Measurements from ENCODE around the gene UGT3A1. TPM values are rescaled to one million over a fixed set of nuclear protein-coding genes. Genes with fewer than 3 reads are reported as not detected.
"Not testable (repeated sequence)": the region's sequence is repeated elsewhere in the genome, so short reads cannot be mapped to it uniquely, and the experiment has no call there.

Gene UGT3A1, protein sequence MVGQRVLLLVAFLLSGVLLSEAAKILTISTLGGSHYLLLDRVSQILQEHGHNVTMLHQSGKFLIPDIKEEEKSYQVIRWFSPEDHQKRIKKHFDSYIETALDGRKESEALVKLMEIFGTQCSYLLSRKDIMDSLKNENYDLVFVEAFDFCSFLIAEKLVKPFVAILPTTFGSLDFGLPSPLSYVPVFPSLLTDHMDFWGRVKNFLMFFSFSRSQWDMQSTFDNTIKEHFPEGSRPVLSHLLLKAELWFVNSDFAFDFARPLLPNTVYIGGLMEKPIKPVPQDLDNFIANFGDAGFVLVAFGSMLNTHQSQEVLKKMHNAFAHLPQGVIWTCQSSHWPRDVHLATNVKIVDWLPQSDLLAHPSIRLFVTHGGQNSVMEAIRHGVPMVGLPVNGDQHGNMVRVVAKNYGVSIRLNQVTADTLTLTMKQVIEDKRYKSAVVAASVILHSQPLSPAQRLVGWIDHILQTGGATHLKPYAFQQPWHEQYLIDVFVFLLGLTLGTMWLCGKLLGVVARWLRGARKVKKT
- total RNA-seq (2021) (0.19 and 0.24 TPM in 2 replicates), Bru-seq, nascent RNA (percentile 27 among the genes with signal in this experiment), BruChase-seq, experiment 1, labeled RNA remaining after a 2-hour chase (percentile 32 among the genes with signal in this experiment), BruChase-seq, experiment 2, labeled RNA remaining after a 6-hour chase (percentile 31 among the genes with signal in this experiment)
- long read RNA-seq, partial matches to known transcripts = 0 of 1 reads
- long read RNA-seq, other reads (novel, unspliced or antisense) = 1 of 1 reads

DNA sequence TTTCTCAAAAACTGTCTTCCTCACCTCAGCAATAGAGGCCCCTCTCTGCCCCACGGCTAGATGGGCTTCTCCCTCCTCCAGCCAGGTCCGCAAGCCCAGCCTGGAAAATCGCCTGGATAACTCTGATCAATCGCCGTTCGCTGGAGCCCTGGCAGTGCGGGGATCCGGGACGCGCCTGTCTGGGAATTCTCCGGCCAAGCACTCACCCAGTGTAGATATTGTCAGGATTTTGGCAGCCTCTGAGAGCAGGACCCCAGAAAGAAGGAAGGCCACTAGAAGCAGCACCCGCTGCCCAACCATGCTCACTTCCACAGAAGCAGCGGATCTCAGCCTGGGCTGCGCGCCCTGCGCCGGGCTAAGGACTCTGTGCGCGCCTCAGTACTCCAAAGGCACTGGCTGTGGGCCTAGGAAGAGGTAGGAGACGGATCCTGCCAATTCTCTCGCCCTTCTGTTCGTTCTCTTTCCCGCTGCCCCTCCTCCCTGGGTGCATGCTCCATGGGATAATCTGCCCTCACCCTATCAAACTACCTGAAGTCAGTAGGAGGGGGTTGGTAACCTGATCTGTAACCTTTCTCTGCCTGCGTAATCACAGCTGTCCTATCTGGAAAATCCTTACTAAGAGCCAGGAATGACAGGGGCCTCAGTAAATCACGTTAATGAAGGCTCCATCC lies at the start of gene UGT3A1:
Gene UGT3A1, minus strand, starts transcription at position 450 of the 671 bp plus-strand sequence. Its CDS starts 150 bp downstream, at position 300.
- no peaks in the 10 kb centered on the region for H3K27me3 ChIP-seq (replicated peaks; ENCODE audit: insufficient read depth, low read depth, low read length, poor library complexity)
- no peaks in the 10 kb centered on the region for H3K9me3 ChIP-seq (ENCODE audit: low read depth, low read length, poor library complexity, severe bottlenecking)
- H3K4me3 ChIP-seq (ENCODE audit: low read depth, low read length, poor library complexity, severe bottlenecking) = no peak within 1 kb of the TSS
- no peaks in the 10 kb centered on the region for H3K4me1 ChIP-seq (ENCODE audit: insufficient read depth, low read length, poor library complexity, severe bottlenecking)
- H3K36me3 ChIP-seq (ENCODE audit: insufficient read depth, low read length, poor library complexity, severe bottlenecking) = no peaks in the 10 kb centered on the region
- POLR2A ChIA-PET (ENCODE audit: low non-redundant PET) = no interaction called here
- no peak for TF ChIP-seq EZH2 (IDR thresholded peaks at IDR 0.05; ENCODE audit: borderline replicate concordance, low read depth, low read length, poor library complexity, severe bottlenecking)
- TF ChIP-seq, protein P1, sequence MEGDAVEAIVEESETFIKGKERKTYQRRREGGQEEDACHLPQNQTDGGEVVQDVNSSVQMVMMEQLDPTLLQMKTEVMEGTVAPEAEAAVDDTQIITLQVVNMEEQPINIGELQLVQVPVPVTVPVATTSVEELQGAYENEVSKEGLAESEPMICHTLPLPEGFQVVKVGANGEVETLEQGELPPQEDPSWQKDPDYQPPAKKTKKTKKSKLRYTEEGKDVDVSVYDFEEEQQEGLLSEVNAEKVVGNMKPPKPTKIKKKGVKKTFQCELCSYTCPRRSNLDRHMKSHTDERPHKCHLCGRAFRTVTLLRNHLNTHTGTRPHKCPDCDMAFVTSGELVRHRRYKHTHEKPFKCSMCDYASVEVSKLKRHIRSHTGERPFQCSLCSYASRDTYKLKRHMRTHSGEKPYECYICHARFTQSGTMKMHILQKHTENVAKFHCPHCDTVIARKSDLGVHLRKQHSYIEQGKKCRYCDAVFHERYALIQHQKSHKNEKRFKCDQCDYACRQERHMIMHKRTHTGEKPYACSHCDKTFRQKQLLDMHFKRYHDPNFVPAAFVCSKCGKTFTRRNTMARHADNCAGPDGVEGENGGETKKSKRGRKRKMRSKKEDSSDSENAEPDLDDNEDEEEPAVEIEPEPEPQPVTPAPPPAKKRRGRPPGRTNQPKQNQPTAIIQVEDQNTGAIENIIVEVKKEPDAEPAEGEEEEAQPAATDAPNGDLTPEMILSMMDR (conservative IDR thresholded peaks at IDR 0.05; ENCODE audit: low read depth, low read length) = no peak
- no TSS peak for BruUV-seq (replicated peaks)
- CTCF ChIA-PET = no interaction called here
- H3K27ac ChIP-seq (ENCODE audit: low read depth, low read length, poor library complexity, severe bottlenecking) = no peak within 1 kb of the TSS
- intact Hi-C loops (cut with micrococcal nuclease; ENCODE audit: unreplicated experiment) = no loop called here
- DNase-seq (ENCODE audit: low spot score) = no peak

DNA sequence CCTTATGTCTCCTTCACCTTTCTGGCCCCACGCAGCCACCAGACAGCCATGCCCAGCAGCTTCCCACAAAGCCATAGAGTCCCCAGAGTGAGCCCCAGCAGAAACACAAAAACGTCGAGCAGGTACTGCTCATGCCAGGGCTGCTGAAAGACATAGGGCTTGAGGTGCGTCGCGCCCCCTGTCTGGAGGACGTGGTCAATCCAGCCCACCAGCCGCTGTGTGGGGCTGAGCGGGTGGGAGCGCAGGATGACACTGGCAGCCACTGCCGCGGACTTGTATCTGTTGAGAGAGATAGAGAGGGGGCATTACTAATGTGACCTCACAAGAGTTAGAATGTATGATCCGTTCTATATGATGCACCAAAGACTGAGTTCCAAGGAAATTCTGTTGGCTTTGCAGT lies 44.5 kb upstream of the UGT3A1 start:
- TF ChIP-seq, protein P1 (conservative IDR thresholded peaks at IDR 0.05; ENCODE audit: low read depth, low read length) = no peak
- TF ChIP-seq EZH2 (IDR thresholded peaks at IDR 0.05; ENCODE audit: borderline replicate concordance, low read depth, low read length, poor library complexity, severe bottlenecking) = no peak
- intact Hi-C loops (cut with micrococcal nuclease; ENCODE audit: unreplicated experiment) = no loop called here
- no peak for DNase-seq (ENCODE audit: low spot score)
- peaks cover under 1% of the 10 kb centered on the region for H3K4me1 ChIP-seq (ENCODE audit: insufficient read depth, low read length, poor library complexity, severe bottlenecking)
- H3K36me3 ChIP-seq (ENCODE audit: insufficient read depth, low read length, poor library complexity, severe bottlenecking) = peaks cover 86% of the 10 kb centered on the region
- CTCF ChIA-PET = no interaction called here
- H3K4me3 ChIP-seq (ENCODE audit: low read depth, low read length, poor library complexity, severe bottlenecking) = no peak overlapping the region
- no peaks in the 10 kb centered on the region for H3K27me3 ChIP-seq (replicated peaks; ENCODE audit: insufficient read depth, low read depth, low read length, poor library complexity)
- no TSS peak for BruUV-seq (replicated peaks)
- peak overlapping the region; percentile 20 for H3K27ac ChIP-seq (ENCODE audit: low read depth, low read length, poor library complexity, severe bottlenecking)
- POLR2A ChIA-PET (ENCODE audit: low non-redundant PET) = no interaction called here
- H3K9me3 ChIP-seq (ENCODE audit: low read depth, low read length, poor library complexity, severe bottlenecking) = no peaks in the 10 kb centered on the region

DNA sequence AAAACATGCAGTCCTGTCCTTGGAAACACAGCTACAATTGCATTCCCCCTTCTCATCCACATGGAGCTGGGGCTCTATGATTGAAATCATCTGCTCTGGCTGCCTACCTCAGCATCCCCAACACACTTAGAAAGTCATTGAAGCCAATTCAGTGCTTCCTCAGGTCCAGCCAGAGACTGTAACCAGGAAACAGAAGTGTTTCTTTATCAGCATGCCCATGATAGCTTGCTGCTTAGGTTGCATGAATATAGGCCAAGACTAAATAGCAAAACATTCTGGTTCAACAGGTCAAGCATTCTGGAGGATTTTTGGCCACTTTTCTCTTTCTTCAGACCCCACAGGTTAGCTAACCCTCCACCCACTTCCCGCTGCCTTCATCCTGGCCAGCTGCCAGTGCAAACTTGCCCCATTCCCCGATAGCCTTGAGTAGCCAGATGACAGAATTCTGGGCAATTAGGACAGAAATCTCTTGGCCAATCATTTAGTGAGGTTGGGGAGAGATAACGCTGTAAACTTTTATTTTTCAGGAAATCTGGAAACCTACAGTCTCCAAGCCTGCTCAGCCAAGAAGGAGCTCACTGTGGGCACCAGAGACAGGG lies 43.4 kb upstream of the UGT3A1 start:
- BruUV-seq (replicated peaks); POLR2A ChIA-PET (ENCODE audit: low non-redundant PET); H3K9me3 ChIP-seq (ENCODE audit: low read depth, low read length, poor library complexity, severe bottlenecking); intact Hi-C loops (cut with micrococcal nuclease; ENCODE audit: unreplicated experiment); DNase-seq (ENCODE audit: low spot score); H3K4me1 ChIP-seq (ENCODE audit: insufficient read depth, low read length, poor library complexity, severe bottlenecking); CTCF ChIA-PET; H3K4me3 ChIP-seq (ENCODE audit: low read depth, low read length, poor library complexity, severe bottlenecking); H3K27me3 ChIP-seq (replicated peaks; ENCODE audit: insufficient read depth, low read depth, low read length, poor library complexity): not testable (repeated sequence)
- H3K27ac ChIP-seq (ENCODE audit: low read depth, low read length, poor library complexity, severe bottlenecking) = peak overlapping the region; percentile 20
- H3K36me3 ChIP-seq (ENCODE audit: insufficient read depth, low read length, poor library complexity, severe bottlenecking) = peaks cover 76% of the 10 kb centered on the region

Measured in A673 (cell line).